Sigmoid colon (tissue), 4 donors: Measurements from ENCODE around the gene SEL1L.

Experiments
- CTCF ChIP-seq, 4 experiments: fragments of 450-650 bp in 3 of 4; fragments of 200-600 bp in 1 of 4; IDR thresholded peaks; one replicate each; pipeline ENCODE4 v1.5.1; 2016 to 2019; ENCODE audit warnings: antibody characterized with exemption in 4 of 4, mild to moderate bottlenecking in 3 of 4, moderate library complexity in 2 of 4
- POLR2A ChIP-seq, 2 donors: fragments of 450-650 bp; IDR thresholded peaks; one replicate each; pipeline ENCODE4 v1.6.1; 2016; ENCODE audit warnings: antibody characterized with exemption in 2 of 2, mild to moderate bottlenecking in 2 of 2, moderate library complexity in 2 of 2
- POLR2AphosphoS5 ChIP-seq, 4 donors: sonication (generic); formaldehyde crosslinking; IDR thresholded peaks; one replicate each; pipeline ENCODE4 v1.6.1; 2017; ENCODE audit warnings: antibody characterized with exemption in 4 of 4

GRCh38 chr14:81449114-81449513, 84.5 kb downstream of the SEL1L start:
- TF ChIP-seq CTCF (IDR thresholded peaks at IDR 0.05) (no peak), POLR2AphosphoS5 (IDR thresholded peaks at IDR 0.05) (peak in 1 of 4 donors; percentile 44), POLR2A (IDR thresholded peaks at IDR 0.05) (no peak)
